CD4-positive, alpha-beta T cell (primary cell): ENCODE results near the gene ABCC11. TPM values are rescaled to one million over a fixed set of nuclear protein-coding genes. Genes with fewer than 3 reads are reported as not detected.

Experiments
- ATAC-seq: fragments of 200-7000 bp; cut with Tn5 transposase; one replicate; pipeline ENCODE4 v1.10.0; 2022; ENCODE audit warnings: mild to moderate bottlenecking; ENCODE audit not compliant: poor library complexity
- CTCF ChIA-PET: fragments of 350-600 bp; sonication (Branson Sonifier 250); formaldehyde crosslinking; loops from one replicate; lab custom pipeline; 2021; ENCODE audit warnings: antibody characterized with exemption, inconsistent platforms; lab: Charles Lee
- POLR2A ChIA-PET: fragments of 350-600 bp; sonication (Branson Sonifier 250); formaldehyde crosslinking; loops from one replicate; lab custom pipeline; 2021; ENCODE audit warnings: antibody characterized with exemption, inconsistent platforms; lab: Charles Lee
- DNase-seq, 14 experiments: peaks; one replicate each; pipeline ENCODE4 v3.0.0-alpha.2; 2013 to 2020; ENCODE audit warnings: mixed read lengths in 2 of 14
- H3K27ac ChIP-seq, 2 donors: one replicate each; pipeline versions ENCODE4 v1.5.1 to v1.7.0; 2013; ENCODE audit warnings: low read length in 2 of 2, low read depth in 1 of 2, mild to moderate bottlenecking in 1 of 2
- H3K27me3 ChIP-seq, 2 experiments: 1 replicate in 1 of 2; 2 replicates in 1 of 2; pipeline versions ENCODE4 v1.6.1 to v1.7.0; 2013; ENCODE audit warnings: low read length in 2 of 2, control low read depth in 1 of 2, mild to moderate bottlenecking in 1 of 2, moderate library complexity in 1 of 2; ENCODE audit not compliant: insufficient read depth in 2 of 2, control insufficient read depth in 1 of 2
- H3K36me3 ChIP-seq: one replicate; pipeline ENCODE4 v1.6.1; 2013; ENCODE audit warnings: low read length, control low read depth; ENCODE audit not compliant: insufficient read depth
- H3K4me1 ChIP-seq: one replicate; pipeline ENCODE4 v1.6.1; 2013; ENCODE audit warnings: low read length, control low read depth; ENCODE audit not compliant: insufficient read depth
- H3K4me3 ChIP-seq: one replicate; pipeline ENCODE4 v1.5.1; 2013; ENCODE audit warnings: mild to moderate bottlenecking, low read length, moderate library complexity
- H3K9me3 ChIP-seq, 2 experiments: 1 replicate in 1 of 2; 2 replicates in 1 of 2; pipeline versions ENCODE4 v1.6.1 to v1.7.0; 2013; ENCODE audit warnings: low read length in 2 of 2, mild to moderate bottlenecking in 2 of 2, control low read depth in 1 of 2, moderate library complexity in 1 of 2; ENCODE audit not compliant: control insufficient read depth in 1 of 2, insufficient read depth in 1 of 2
- H3K27ac Mint-ChIP-seq: one replicate; pipeline ENCODE4 v1.8.0; 2020; ENCODE audit warnings: mixed read lengths
- H3K27me3 Mint-ChIP-seq: one replicate; pipeline ENCODE4 v1.8.0; 2021; ENCODE audit warnings: mixed read lengths
- H3K36me3 Mint-ChIP-seq: one replicate; pipeline ENCODE4 v1.8.0; 2021; ENCODE audit warnings: low read depth, mixed read lengths
- H3K4me1 Mint-ChIP-seq: one replicate; pipeline ENCODE4 v1.8.0; 2021; ENCODE audit warnings: low read depth, mixed read lengths
- H3K4me3 Mint-ChIP-seq: one replicate; pipeline ENCODE4 v1.8.0; 2020; ENCODE audit warnings: mild to moderate bottlenecking, mixed read lengths
- H3K9me3 Mint-ChIP-seq: one replicate; pipeline ENCODE4 v1.8.0; 2020; ENCODE audit warnings: mixed read lengths
- CTCF ChIP-seq: fragments of 200-600 bp; IDR thresholded peaks from one replicate; pipeline ENCODE4 v1.8.0; 2022; ENCODE audit warnings: antibody characterized with exemption, mild to moderate bottlenecking
- intact Hi-C, 2 experiments: fragments of 100-400 bp; cut with DNase I in 1 of 2; cut with micrococcal nuclease in 1 of 2; formaldehyde crosslinking; loops; one replicate each; pipeline versions ENCODE4 v1.15.1 to v1.9.0; 2023 to 2025; cut with DNase I, micrococcal nuclease
- total RNA-seq, 174 experiments: library from RNA in 2 of 174; stranded (reverse) in 2 of 174; gene quantifications; one replicate each; pipeline ENCODE4 v1.2.3 and lab custom pipeline; 2021 to 2026

ABCC11 gene
- total RNA-seq, 2 experiments from 2014 or later = 0.08 TPM; not detected in 1

GRCh38 chr16:48261569-48261968, 14.2 kb upstream of the ABCC11 start:
- H3K36me3 ChIP-seq = peaks cover 72% of the 10 kb centered on the region
- no peak for TF ChIP-seq CTCF
- no peak overlapping the region for H3K4me3 ChIP-seq
- H3K4me1 ChIP-seq = no peaks in the 10 kb centered on the region
- POLR2A ChIA-PET = interaction anchor here (1.0 kb wide), 1 partner anchor 9 kb away, joined by 3 read pairs; no protein-coding TSS in a partner anchor
- H3K9me3 ChIP-seq = peaks cover 0 to 3% of the 10 kb centered on the region in 2 experiments
- no peak overlapping the region for H3K4me3 Mint-ChIP-seq
- peaks cover 91% of the 10 kb centered on the region for H3K36me3 Mint-ChIP-seq
- H3K9me3 Mint-ChIP-seq = no peaks in the 10 kb centered on the region
- no peaks in the 10 kb centered on the region for H3K27me3 ChIP-seq
- DNase-seq (no peak), ATAC-seq (no peak)
- H3K27me3 Mint-ChIP-seq = no peaks in the 10 kb centered on the region
- intact Hi-C loops = no loop called here
- no peak overlapping the region for H3K27ac ChIP-seq
- CTCF ChIA-PET = no interaction called here
- H3K27ac Mint-ChIP-seq = no peak overlapping the region
- peaks cover 11% of the 10 kb centered on the region for H3K4me1 Mint-ChIP-seq

GRCh38 chr16:48256579-48257177, 9.3 kb upstream of the ABCC11 start:
- CTCF ChIA-PET = no interaction called here
- Mint-ChIP-seq H3K9me3 (no peaks in the 10 kb centered on the region), H3K4me3 (no peak overlapping the region), H3K27ac (no peak overlapping the region), H3K4me1 (peaks cover 34% of the 10 kb centered on the region), H3K36me3 (peaks cover 91% of the 10 kb centered on the region), H3K27me3 (no peaks in the 10 kb centered on the region)
- DNase-seq = no peak
- POLR2A ChIA-PET = no interaction called here
- no peak overlapping the region for H3K27ac ChIP-seq
- no peak overlapping the region for H3K4me3 ChIP-seq
- H3K9me3 ChIP-seq = no peaks in the 10 kb centered on the region
- no peak for ATAC-seq
- intact Hi-C loops = no loop called here
- H3K36me3 ChIP-seq = peaks cover 77% of the 10 kb centered on the region
- H3K4me1 ChIP-seq = no peaks in the 10 kb centered on the region
- no peak for TF ChIP-seq CTCF
- H3K27me3 ChIP-seq = no peaks in the 10 kb centered on the region

GRCh38 chr16:48252013-48252412, 4.7 kb upstream of the ABCC11 start:
- no peak for ATAC-seq
- intact Hi-C loops = no loop called here
- Mint-ChIP-seq H3K4me1 (peaks cover 66% of the 10 kb centered on the region), H3K27me3 (no peaks in the 10 kb centered on the region), H3K9me3 (no peaks in the 10 kb centered on the region), H3K27ac (no peak overlapping the region), H3K36me3 (peaks cover 64% of the 10 kb centered on the region), H3K4me3 (no peak overlapping the region)
- POLR2A ChIA-PET = interaction anchor here (1.2 kb wide), 1 partner anchor 9 kb away, joined by 3 read pairs; no protein-coding TSS in a partner anchor
- Histone ChIP-seq H3K9me3 (no peaks in the 10 kb centered on the region), H3K4me1 (peaks cover 16% of the 10 kb centered on the region), H3K27me3 (no peaks in the 10 kb centered on the region), H3K36me3 (peaks cover 42% of the 10 kb centered on the region), H3K27ac (no peak overlapping the region), H3K4me3 (no peak overlapping the region)
- CTCF ChIA-PET = interaction anchor here (0.6 to 1.6 kb wide), 3 partner anchors 11 to 1464 kb away, joined by 3 to 5 read pairs (median 3); no protein-coding TSS in a partner anchor
- no peak for TF ChIP-seq CTCF
- DNase-seq = no peak
